ENCODE data around the gene GP2.

The GP2 gene

GRCh38 chr16:20308801-20309590, 18.3 kb downstream of the GP2 start:
- Histone ChIP-seq H3K27me3 (replicated peaks) (no peaks in the 10 kb centered on the region), H3K4me3 (ENCODE audit: low read depth, low read length) (no peak overlapping the region), H3K27ac (no peak overlapping the region), H3K36me3 (replicated peaks) (no peaks in the 10 kb centered on the region)
- TF ChIP-seq CTCF (IDR thresholded peaks at IDR 0.05; ENCODE audit: low read depth, low read length, missing control alignments), result no peak
- no peak for DNase-seq
- in situ Hi-C loops (cut with HindIII; ENCODE audit: low pct_ligation_motif_present, low sequenced_read_pairs), result no loop called here

GRCh38 chr16:20308266-20308665, 19.0 kb downstream of the GP2 start:
- TF ChIP-seq CTCF (IDR thresholded peaks at IDR 0.05; ENCODE audit: low read depth, low read length, missing control alignments), result no peak
- in situ Hi-C loops (cut with HindIII; ENCODE audit: low pct_ligation_motif_present, low sequenced_read_pairs), result no loop called here
- no peak for DNase-seq
- H3K27ac ChIP-seq, result no peak overlapping the region
- H3K36me3 ChIP-seq (replicated peaks), result no peaks in the 10 kb centered on the region
- H3K4me3 ChIP-seq (ENCODE audit: low read depth, low read length), result no peak overlapping the region
- H3K27me3 ChIP-seq (replicated peaks), result no peaks in the 10 kb centered on the region

- H3K27ac ChIP-seq, result no peak overlapping the region
- H3K4me3 ChIP-seq (ENCODE audit: low read depth, low read length), result no peak overlapping the region
- in situ Hi-C loops (cut with HindIII; ENCODE audit: low pct_ligation_motif_present, low sequenced_read_pairs), result no loop called here
- no peaks in the 10 kb centered on the region for H3K27me3 ChIP-seq (replicated peaks)
- DNase-seq, result no peak
- H3K36me3 ChIP-seq (replicated peaks), result no peaks in the 10 kb centered on the region
- TF ChIP-seq CTCF (IDR thresholded peaks at IDR 0.05; ENCODE audit: low read depth, low read length, missing control alignments), result no peak
Measured at GRCh38 chr16:20307791-20308190, 19.5 kb downstream of the GP2 start.

GRCh38 chr16:20307240-20307671, 20.1 kb downstream of the GP2 start:
- no peak for TF ChIP-seq CTCF (IDR thresholded peaks at IDR 0.05; ENCODE audit: low read depth, low read length, missing control alignments)
- no peaks in the 10 kb centered on the region for H3K36me3 ChIP-seq (replicated peaks)
- in situ Hi-C loops (cut with HindIII; ENCODE audit: low pct_ligation_motif_present, low sequenced_read_pairs), result no loop called here
- no peak for DNase-seq
- no peak overlapping the region for H3K4me3 ChIP-seq (ENCODE audit: low read depth, low read length)
- no peaks in the 10 kb centered on the region for H3K27me3 ChIP-seq (replicated peaks)
- H3K27ac ChIP-seq, result no peak overlapping the region

GRCh38 chr16:20306401-20306800, 20.9 kb downstream of the GP2 start:
- DNase-seq, result no peak
- in situ Hi-C loops (cut with HindIII; ENCODE audit: low pct_ligation_motif_present, low sequenced_read_pairs), result no loop called here
- Histone ChIP-seq H3K27me3 (replicated peaks) (no peaks in the 10 kb centered on the region), H3K4me3 (ENCODE audit: low read depth, low read length) (no peak overlapping the region), H3K36me3 (replicated peaks) (no peaks in the 10 kb centered on the region), H3K27ac (no peak overlapping the region)
- no peak for TF ChIP-seq CTCF (IDR thresholded peaks at IDR 0.05; ENCODE audit: low read depth, low read length, missing control alignments)

GRCh38 chr16:20303012-20303411, 24.3 kb downstream of the GP2 start:
- in situ Hi-C loops (cut with HindIII; ENCODE audit: low pct_ligation_motif_present, low sequenced_read_pairs), result no loop called here
- no peak for TF ChIP-seq CTCF (IDR thresholded peaks at IDR 0.05; ENCODE audit: low read depth, low read length, missing control alignments)

More at GRCh38 chr16:20303012-20303411, 24.3 kb downstream of the GP2 start:
- H3K36me3 ChIP-seq (replicated peaks), result no peaks in the 10 kb centered on the region
- H3K27ac ChIP-seq, result no peak overlapping the region
- H3K4me3 ChIP-seq (ENCODE audit: low read depth, low read length), result no peak overlapping the region
- DNase-seq, result no peak
- no peaks in the 10 kb centered on the region for H3K27me3 ChIP-seq (replicated peaks)
